IMR-90 (cell line): ENCODE measurements around the gene KDM4B. TPM values are rescaled to one million over a fixed set of nuclear protein-coding genes. Genes with fewer than 3 reads are reported as not detected.

ENCODE experiments used
- ATAC-seq: fragments of 200-7000 bp; cut with Tn5 transposase; 2 replicates; pipeline ENCODE4 v1.9.1; 2020; ENCODE audit warnings: low read depth, mild to moderate bottlenecking, moderate library complexity
- BruUV-seq: library from RNA; stranded (reverse); fragments of 400-500 nt; replicated peaks from 2 replicates; lab custom pipeline; 2021; lab: Mats Ljungman, UMichigan
- CTCF ChIA-PET: fragments of 300-600 bp; formaldehyde crosslinking; extraction: SDS; loops from one replicate; lab custom pipeline; 2021; ENCODE audit warnings: antibody characterized with exemption; lab: Yijun Ruan, JAX
- POLR2A ChIA-PET: fragments of 300-600 bp; sonication (Branson Sonifier 250); formaldehyde crosslinking; loops from one replicate; lab custom pipeline; 2022; ENCODE audit warnings: antibody characterized with exemption; ENCODE audit not compliant: unreplicated experiment; lab: Charles Lee
- DNase-seq: peaks from one replicate; pipeline ENCODE4 v3.0.0; 2013
- H2AFZ ChIP-seq: replicated peaks from 2 replicates; pipeline ENCODE3; 2013; ENCODE audit warnings: low read length, mild to moderate bottlenecking; ENCODE audit not compliant: poor library complexity
- H2AK5ac ChIP-seq: 2 replicates; pipeline ENCODE4 v1.6.1; 2013; ENCODE audit warnings: low read depth, low read length, inconsistent platforms
- H2AK9ac ChIP-seq: replicated peaks from 2 replicates; pipeline ENCODE3; 2013; ENCODE audit warnings: mild to moderate bottlenecking, low read depth, low read length, moderate library complexity; ENCODE audit not compliant: poor library complexity
- H2BK120ac ChIP-seq: 2 replicates; pipeline ENCODE4 v1.6.1; 2013; ENCODE audit warnings: low read depth, low read length, inconsistent platforms
- H2BK15ac ChIP-seq: 3 replicates; pipeline ENCODE4 v1.6.1; 2013; ENCODE audit warnings: low read depth, low read length, inconsistent platforms
- H2BK20ac ChIP-seq: 2 replicates; pipeline ENCODE4 v1.6.1; 2013; ENCODE audit warnings: low read depth, mild to moderate bottlenecking, inconsistent platforms, low read length, moderate library complexity
- H2BK5ac ChIP-seq: 2 replicates; pipeline ENCODE4 v1.6.1; 2013; ENCODE audit warnings: mild to moderate bottlenecking, low read depth, low read length, inconsistent platforms; ENCODE audit not compliant: poor library complexity, severe bottlenecking
- H3K14ac ChIP-seq: replicated peaks from 2 replicates; pipeline ENCODE4 v1.6.1; 2013; ENCODE audit warnings: low read depth, low read length, inconsistent platforms
- H3K18ac ChIP-seq: 2 replicates; pipeline ENCODE4 v1.6.1; 2013; ENCODE audit warnings: low read depth, low read length, control low read depth
- H3K23ac ChIP-seq: 2 replicates; pipeline ENCODE4 v1.6.1; 2013; ENCODE audit warnings: low read depth, low read length, inconsistent platforms
- H3K27ac ChIP-seq: 2 replicates; pipeline ENCODE4 v1.5.1; 2013; ENCODE audit warnings: mild to moderate bottlenecking, control low read depth, low read length; ENCODE audit not compliant: insufficient read depth
- H3K27me3 ChIP-seq: 2 replicates; pipeline ENCODE4 v1.6.1; 2013; ENCODE audit warnings: low read length; ENCODE audit not compliant: control insufficient read depth, insufficient read depth
- H3K36me3 ChIP-seq: 2 replicates; pipeline ENCODE4 v1.6.1; 2013; ENCODE audit warnings: low read length, mixed read lengths; ENCODE audit not compliant: control insufficient read depth, insufficient read depth
- H3K4ac ChIP-seq: 2 replicates; pipeline ENCODE4 v1.6.1; 2013; ENCODE audit warnings: low read depth, low read length, inconsistent platforms
- H3K4me1 ChIP-seq: 2 replicates; pipeline ENCODE4 v1.6.1; 2013; ENCODE audit warnings: low read length, mixed read lengths; ENCODE audit not compliant: control insufficient read depth, insufficient read depth
- H3K4me2 ChIP-seq: 2 replicates; pipeline ENCODE4 v1.6.1; 2013; ENCODE audit warnings: low read depth, mild to moderate bottlenecking, control low read depth, low read length, moderate library complexity
- H3K4me3 ChIP-seq: 2 replicates; pipeline ENCODE4 v1.5.1; 2013; ENCODE audit warnings: low read depth, mild to moderate bottlenecking, control low read depth, low read length, moderate library complexity; ENCODE audit not compliant: insufficient read depth
- H3K56ac ChIP-seq: 2 replicates; pipeline ENCODE4 v1.6.1; 2013; ENCODE audit warnings: low read length, inconsistent platforms; ENCODE audit not compliant: insufficient read depth; ENCODE audit errors: extremely low read depth
- H3K79me1 ChIP-seq, 2 experiments: 2 replicates each; pipeline ENCODE4 v1.6.1; 2013; ENCODE audit warnings: low read length in 2 of 2, inconsistent platforms in 1 of 2, low read depth in 1 of 2
- H3K9ac ChIP-seq: 2 replicates; pipeline ENCODE4 v1.6.1; 2013; ENCODE audit warnings: low read depth, low read length, control low read depth
- H3K9me1 ChIP-seq: 2 replicates; pipeline ENCODE4 v1.6.1; 2013; ENCODE audit warnings: low read length, inconsistent platforms; ENCODE audit not compliant: insufficient read depth
- H3K9me3 ChIP-seq: 2 replicates; pipeline ENCODE4 v1.6.1; 2013; ENCODE audit warnings: low read length; ENCODE audit not compliant: control insufficient read depth, insufficient read depth
- H4K20me1 ChIP-seq: 2 replicates; pipeline ENCODE4 v1.6.1; 2013; ENCODE audit warnings: low read length, inconsistent platforms; ENCODE audit not compliant: insufficient read depth
- H4K5ac ChIP-seq: 2 replicates; pipeline ENCODE4 v1.6.1; 2013; ENCODE audit warnings: mild to moderate bottlenecking, low read depth, low read length, control low read depth
- H4K8ac ChIP-seq, 2 experiments: 2 replicates each; pipeline ENCODE4 v1.6.1; 2013; ENCODE audit warnings: low read depth in 2 of 2, low read length in 2 of 2, control low read depth in 1 of 2, inconsistent platforms in 1 of 2
- H4K91ac ChIP-seq: 2 replicates; pipeline ENCODE4 v1.6.1; 2013; ENCODE audit warnings: low read depth, low read length, inconsistent platforms; ENCODE audit not compliant: insufficient read depth
- SMC3 ChIP-seq: fragments of 150-350 bp; IDR thresholded peaks from 2 replicates; pipeline ENCODE4 v1.6.1; 2016; ENCODE audit warnings: low read depth, mild to moderate bottlenecking, antibody characterized with exemption, low read length, moderate library complexity
- WGBS, 2 experiments: methylation state at CpG; one replicate each; pipeline versions ENCODE4 v1.1.5 to v1.1.7; 2013; ENCODE audit warnings: missing lambda C conversion rate in 2 of 2; ENCODE audit not compliant: insufficient read length in 1 of 2; ENCODE audit errors: extremely low coverage in 2 of 2; 5-methylcytosine and 5-hydroxymethylcytosine counted together
- dilution Hi-C: fragments of 300-500 bp; cut with HindIII; formaldehyde crosslinking; loops from one replicate; pipeline ENCODE4 v1.14.3; 2018; ENCODE audit warnings: low sequenced_read_pairs; ENCODE audit not compliant: unreplicated experiment
- in situ Hi-C: fragments of 300-500 bp; cut with MboI; formaldehyde crosslinking; loops from 3 replicates; pipeline ENCODE4 v1.14.3; 2019; ENCODE audit warnings: low sequenced_read_pairs, inconsistent platforms, mixed read lengths
- intact Hi-C: fragments of 100-400 bp; cut with micrococcal nuclease; formaldehyde crosslinking; loops from 2 replicates; pipeline ENCODE4 v1.10.0; 2022
- polyA plus RNA-seq, 3 experiments: library from polyadenylated mRNA; depleted of rRNA; stranded (reverse); fragments of >200 nt; gene quantifications; 2 replicates each; pipeline ENCODE4 v1.2.3, GENCODE V29; 2012; ENCODE audit warnings: low replicate concordance in 1 of 3
- total RNA-seq: library from RNA; depleted of rRNA; stranded (reverse); fragments of >200 nt; gene quantifications from 2 replicates; pipeline ENCODE4 v1.2.3, GENCODE V29; 2012
- TF ChIP-seq, protein P1 (sequence below): fragments of 150-350 bp; IDR thresholded peaks from 2 replicates; pipeline ENCODE4 v1.6.1; 2016; ENCODE audit warnings: low read depth, mild to moderate bottlenecking, low read length, moderate library complexity, borderline replicate concordance

Gene KDM4B
- total and polyA plus RNA-seq, 2 of the 4 experiments (the other 2 are of a cell fraction), result 5.0 to 17.9 TPM

- Histone ChIP-seq H2BK120ac (no peak overlapping the region), H3K18ac (no peak overlapping the region), H4K91ac (no peak overlapping the region), H3K4me3 (no peak overlapping the region), H3K27me3 (no peaks in the 10 kb centered on the region), H3K23ac (no peak overlapping the region), H2AFZ (no peak overlapping the region), H3K9me1 (0 out of 2 replicates have a peak, but pooled peaks cover 3% of the 10 kb centered on the region), H2BK5ac (no peak overlapping the region), H3K4me2 (no peak overlapping the region), H3K4ac (no peak overlapping the region), H3K79me1 (no peaks in the 10 kb centered on the region; a peak in 2 of 4 replicates), H4K5ac (no peak overlapping the region), H4K20me1 (peaks cover 5% of the 10 kb centered on the region), H2AK9ac (no peak overlapping the region), H3K4me1 (peaks cover 2% of the 10 kb centered on the region; the same call in 1 of the 2 replicates), H3K14ac (no peak overlapping the region), H2BK20ac (no peak overlapping the region), H3K9me3 (no peaks in the 10 kb centered on the region), H3K27ac (no peak overlapping the region), H2AK5ac (no peak overlapping the region), H2BK15ac (no peak overlapping the region), H4K8ac (no peak overlapping the region), H3K56ac (no peak overlapping the region), H3K9ac (no peak overlapping the region), H3K36me3 (peaks cover 51% of the 10 kb centered on the region)
- TF ChIP-seq, protein P1, sequence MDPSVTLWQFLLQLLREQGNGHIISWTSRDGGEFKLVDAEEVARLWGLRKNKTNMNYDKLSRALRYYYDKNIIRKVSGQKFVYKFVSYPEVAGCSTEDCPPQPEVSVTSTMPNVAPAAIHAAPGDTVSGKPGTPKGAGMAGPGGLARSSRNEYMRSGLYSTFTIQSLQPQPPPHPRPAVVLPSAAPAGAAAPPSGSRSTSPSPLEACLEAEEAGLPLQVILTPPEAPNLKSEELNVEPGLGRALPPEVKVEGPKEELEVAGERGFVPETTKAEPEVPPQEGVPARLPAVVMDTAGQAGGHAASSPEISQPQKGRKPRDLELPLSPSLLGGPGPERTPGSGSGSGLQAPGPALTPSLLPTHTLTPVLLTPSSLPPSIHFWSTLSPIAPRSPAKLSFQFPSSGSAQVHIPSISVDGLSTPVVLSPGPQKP, result no peak
- TF ChIP-seq SMC3, result no peak
- no peak for ATAC-seq
- 66% methylated on average over 6 of the region's 21 CpGs; no CpG with 5 or more reads in 1 of the 2 experiments for WGBS, 2 experiments
- no peak for DNase-seq
- ChIA-PET POLR2A (interaction anchor here (0.5 kb wide), 1 partner anchor 8 kb away, joined by 7 read pairs; no protein-coding TSS in a partner anchor), CTCF (no interaction called here)
- in situ Hi-C loops (no loop called here), dilution Hi-C loops (no loop called here), intact Hi-C loops (no loop called here)
- no TSS peak for BruUV-seq
Observed at GRCh38 chr19:5107432-5108122, 138.7 kb downstream of the KDM4B start.
